WTC11 (cell line): ENCODE measurements around the gene PEX11B. TPM values are rescaled to one million over a fixed set of nuclear protein-coding genes. Genes with fewer than 3 reads are reported as not detected.

Source experiments
- ATAC-seq: fragments of 200-7000 bp; cut with Tn5 transposase; 2 replicates; pipeline ENCODE4 v1.10.0; 2021; ENCODE audit warnings: mild to moderate bottlenecking, moderate library complexity
- CTCF ChIA-PET: fragments of 300-600 bp; sonication (Branson Sonifier 250); formaldehyde crosslinking; loops from one replicate; lab custom pipeline; 2021; ENCODE audit warnings: antibody characterized with exemption; lab: Charles Lee
- POLR2A ChIA-PET: fragments of 350-600 bp; sonication (Branson Sonifier 250); formaldehyde crosslinking; loops from one replicate; lab custom pipeline; 2021; ENCODE audit warnings: antibody characterized with exemption; lab: Charles Lee
- DNase-seq: peaks from one replicate; pipeline ENCODE4 v3.0.0; 2021; ENCODE audit warnings: low spot score
- H3K27ac Mint-ChIP-seq: 2 replicates; pipeline ENCODE4 v1.8.0; 2021; ENCODE audit warnings: mixed read lengths
- H3K27me3 Mint-ChIP-seq: 2 replicates; pipeline ENCODE4 v1.8.0; 2021; ENCODE audit warnings: low read depth, mild to moderate bottlenecking, moderate library complexity, mixed read lengths
- H3K36me3 Mint-ChIP-seq: 2 replicates; pipeline ENCODE4 v1.8.0; 2021; ENCODE audit warnings: mixed read lengths
- H3K4me1 Mint-ChIP-seq: 2 replicates; pipeline ENCODE4 v1.8.0; 2022; ENCODE audit warnings: mixed read lengths
- H3K4me3 Mint-ChIP-seq: 2 replicates; pipeline ENCODE4 v1.8.0; 2021; ENCODE audit warnings: mild to moderate bottlenecking, moderate library complexity, mixed read lengths
- H3K9me3 Mint-ChIP-seq: 2 replicates; pipeline ENCODE4 v1.8.0; 2021; ENCODE audit warnings: mixed read lengths
- ATF2 ChIP-seq: sonication (generic); formaldehyde crosslinking; IDR thresholded peaks from 2 replicates; pipeline ENCODE4 v1.8.1; 2022; ENCODE audit warnings: low read depth, missing genetic modification reagents, borderline replicate concordance
- ESRRA ChIP-seq: sonication (generic); formaldehyde crosslinking; IDR thresholded peaks from 2 replicates; pipeline ENCODE4 v1.8.1; 2022; ENCODE audit warnings: mild to moderate bottlenecking, missing genetic modification reagents, borderline replicate concordance
- FOXP1 ChIP-seq: sonication (generic); formaldehyde crosslinking; IDR thresholded peaks from 2 replicates; pipeline ENCODE4 v1.8.0; 2022; ENCODE audit warnings: missing genetic modification reagents, mild to moderate bottlenecking, moderate library complexity, borderline replicate concordance
- GABPB1 ChIP-seq: sonication (generic); formaldehyde crosslinking; IDR thresholded peaks from 2 replicates; pipeline ENCODE4 v1.8.1; 2023; ENCODE audit warnings: mild to moderate bottlenecking, missing genetic modification reagents
- GTF2I ChIP-seq: fragments of 250-450 bp; sonication (Bioruptor Pico); conservative IDR thresholded peaks from 2 replicates; pipeline ENCODE4 v1.4.0; 2021; ENCODE audit warnings: mild to moderate bottlenecking
- HMGA2 ChIP-seq: fragments of 250-450 bp; sonication (Bioruptor Pico); IDR thresholded peaks from 2 replicates; pipeline ENCODE4 v1.4.0; 2021; ENCODE audit warnings: mild to moderate bottlenecking, moderate library complexity
- MAX ChIP-seq: sonication (generic); formaldehyde crosslinking; IDR thresholded peaks from 2 replicates; pipeline ENCODE4 v1.8.0; 2022; ENCODE audit warnings: mild to moderate bottlenecking, missing genetic modification reagents
- MLX ChIP-seq: sonication (generic); formaldehyde crosslinking; IDR thresholded peaks from 2 replicates; pipeline ENCODE4 v1.8.1; 2023; ENCODE audit warnings: mild to moderate bottlenecking, missing genetic modification reagents, moderate library complexity
- NR2C2 ChIP-seq: sonication (generic); formaldehyde crosslinking; IDR thresholded peaks from 2 replicates; pipeline ENCODE4 v1.8.0; 2022; ENCODE audit warnings: mild to moderate bottlenecking, missing genetic modification reagents
- OVOL2 ChIP-seq: fragments of 250-450 bp; sonication (Bioruptor Pico); IDR thresholded peaks from 2 replicates; pipeline ENCODE4 v1.9.0; 2021; ENCODE audit warnings: mild to moderate bottlenecking, borderline replicate concordance
- TEAD1 ChIP-seq: sonication (generic); formaldehyde crosslinking; IDR thresholded peaks from 2 replicates; pipeline ENCODE4 v1.8.0; 2022; ENCODE audit warnings: mild to moderate bottlenecking, missing genetic modification reagents
- TEAD4 ChIP-seq: sonication (generic); formaldehyde crosslinking; IDR thresholded peaks from 2 replicates; pipeline ENCODE4 v1.8.0; 2022; ENCODE audit warnings: mild to moderate bottlenecking, missing genetic modification reagents
- USF1 ChIP-seq: sonication (generic); formaldehyde crosslinking; IDR thresholded peaks from 2 replicates; pipeline ENCODE4 v1.8.0; 2022; ENCODE audit warnings: mild to moderate bottlenecking, missing genetic modification reagents
- ZNF138 ChIP-seq: sonication (generic); formaldehyde crosslinking; conservative IDR thresholded peaks from 2 replicates; pipeline ENCODE4 v1.8.1; 2022; ENCODE audit warnings: mild to moderate bottlenecking, moderate library complexity, missing genetic modification reagents
- ZNF425 ChIP-seq: fragments of 250-450 bp; sonication (Bioruptor Pico); conservative IDR thresholded peaks from 2 replicates; pipeline ENCODE4 v1.9.0; 2021; ENCODE audit warnings: mild to moderate bottlenecking
- total RNA-seq: library from RNA; stranded (reverse); gene quantifications from 3 replicates; pipeline ENCODE4 v1.2.3, GENCODE V29; 2021
- TF ChIP-seq, protein P1 (sequence below): sonication (generic); formaldehyde crosslinking; IDR thresholded peaks from 2 replicates; pipeline ENCODE4 v1.8.1; 2023; ENCODE audit warnings: mild to moderate bottlenecking, missing genetic modification reagents
- TF ChIP-seq, protein P2 (sequence below): sonication (generic); formaldehyde crosslinking; IDR thresholded peaks from 2 replicates; pipeline ENCODE4 v1.8.1; 2023; ENCODE audit warnings: mild to moderate bottlenecking, missing genetic modification reagents, borderline replicate concordance

Gene PEX11B
- total RNA-seq, 1 experiment from 2014 or later: 11.8 TPM

GRCh38 chr1:145871994-145872924, 46.3 kb downstream of the PEX11B start:
- H3K27ac Mint-ChIP-seq: no peak overlapping the region; the same call in 1 of the 2 replicates
- H3K9me3 Mint-ChIP-seq: no peaks in the 10 kb centered on the region
- peak overlapping the region; percentile 69 for H3K4me3 Mint-ChIP-seq
- peaks cover 39% of the 10 kb centered on the region for H3K27me3 Mint-ChIP-seq
- H3K4me1 Mint-ChIP-seq: peaks cover 37% of the 10 kb centered on the region
- DNase-seq (peak; percentile 57), ATAC-seq (peak; percentile 76)
- peak; percentile 8; the same call in 1 of the 2 replicates for TF ChIP-seq MAX
- no peak for TF ChIP-seq MLX (CRISPR knock-in tag)
- ChIA-PET POLR2A (interaction anchor here (0.5 to 2.9 kb wide), 6 partner anchors 9 to 55 kb away, joined by 3 to 46 read pairs (median 4); partner anchors contain the start of genes PIAS3 and RBM8A), CTCF (interaction anchor here (0.9 to 2.9 kb wide), 16 partner anchors 9 to 160 kb away, joined by 3 to 67 read pairs (median 6); partner anchors contain the start of genes ANKRD34A, ANKRD35, NUDT17 and PIAS3)
- H3K36me3 Mint-ChIP-seq: no peaks in the 10 kb centered on the region; the same call in 1 of the 2 replicates

DNA sequence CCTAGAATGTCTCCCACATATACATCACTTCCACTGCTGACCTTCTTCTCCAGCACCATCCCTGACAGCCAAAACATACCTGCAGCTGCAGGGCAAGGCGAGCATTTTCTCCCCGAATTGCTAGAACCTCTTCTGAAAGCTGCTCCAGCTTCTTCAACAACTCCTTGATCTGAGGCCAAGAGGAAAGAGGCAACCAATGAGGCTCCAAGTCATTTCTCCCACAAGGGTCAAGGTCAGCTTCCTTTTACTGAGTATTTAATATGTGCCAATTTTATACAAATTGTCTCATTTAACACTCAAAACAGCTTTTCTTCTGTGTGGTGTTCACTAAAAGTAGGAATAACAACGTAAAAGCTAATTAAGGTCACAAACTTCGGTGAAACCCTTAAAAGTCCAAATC, 50.3 kb downstream of the PEX11B start:
- no peaks in the 10 kb centered on the region for H3K9me3 Mint-ChIP-seq
- POLR2A ChIA-PET: no interaction called here
- ATAC-seq: no peak
- TF ChIP-seq ESRRA (CRISPR knock-in tag): no peak
- no peak for TF ChIP-seq NR2C2 (CRISPR knock-in tag)
- TF ChIP-seq ZNF425 (CRISPR knock-in tag): no peak
- TF ChIP-seq, all 79 proteins: peak for 0
- DNase-seq: no peak
- peaks cover 18% of the 10 kb centered on the region for H3K27me3 Mint-ChIP-seq
- H3K36me3 Mint-ChIP-seq: peaks cover 2% of the 10 kb centered on the region; the same call in 1 of the 2 replicates
- H3K27ac Mint-ChIP-seq: no peak overlapping the region
- peaks cover 43% of the 10 kb centered on the region for H3K4me1 Mint-ChIP-seq
- H3K4me3 Mint-ChIP-seq: no peak overlapping the region
- CTCF ChIA-PET: interaction anchor here (0.5 kb wide), 1 partner anchor 21 kb away, joined by 3 read pairs; no protein-coding TSS in a partner anchor

DNA sequence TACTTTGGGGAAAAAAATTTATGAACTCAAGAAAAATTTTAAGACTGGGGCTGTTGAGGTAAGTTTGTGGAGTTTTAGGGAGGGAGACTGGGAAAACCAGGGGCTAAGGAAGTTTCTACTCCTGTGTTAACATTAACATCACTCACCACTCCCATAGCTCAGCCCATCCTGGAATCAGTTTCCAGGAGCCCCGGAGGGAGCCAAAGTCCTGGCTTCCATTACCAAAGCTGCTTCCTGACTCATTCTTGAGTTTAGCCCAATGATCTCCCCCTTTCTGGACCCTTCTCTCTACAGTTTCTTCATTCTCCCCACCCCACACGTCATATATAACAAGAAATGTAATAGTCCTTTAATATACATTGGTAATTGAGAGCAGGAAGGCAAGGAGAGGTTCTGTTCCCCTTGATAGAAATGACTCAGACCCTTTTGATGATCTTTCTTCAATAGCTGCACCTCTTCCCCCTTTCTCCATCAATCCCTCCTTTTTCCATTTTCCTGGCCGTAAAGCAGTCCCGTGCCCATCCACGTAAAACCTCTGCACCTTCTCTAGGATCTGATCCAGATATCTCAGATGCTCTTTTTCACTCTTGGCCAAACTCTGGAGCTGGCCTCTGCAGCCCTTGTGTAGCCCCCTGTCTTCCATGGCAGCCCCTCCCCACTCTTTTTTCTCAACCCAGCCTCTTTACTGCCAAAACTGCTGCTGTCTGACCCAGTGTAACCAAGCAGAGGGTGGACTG, 55.1 kb downstream of the PEX11B start:
- no peaks in the 10 kb centered on the region for H3K27me3 Mint-ChIP-seq
- ChIA-PET CTCF (interaction anchor here (0.6 to 1.9 kb wide), 6 partner anchors 9 to 123 kb away, joined by 3 to 5 read pairs (median 4); partner anchors contain the start of gene NUDT17), POLR2A (interaction anchor here (1.1 kb wide), 1 partner anchor 9 kb away, joined by 3 read pairs; no protein-coding TSS in a partner anchor)
- H3K9me3 Mint-ChIP-seq: no peaks in the 10 kb centered on the region
- no peak overlapping the region for H3K4me3 Mint-ChIP-seq
- DNase-seq: no peak
- no peak for ATAC-seq
- H3K27ac Mint-ChIP-seq: no peak overlapping the region
- H3K36me3 Mint-ChIP-seq: peaks cover 2% of the 10 kb centered on the region; the same call in 1 of the 2 replicates
- H3K4me1 Mint-ChIP-seq: peaks cover 24% of the 10 kb centered on the region
- TF ChIP-seq TEAD1 (no peak), TEAD4 (CRISPR knock-in tag) (no peak), ATF2 (CRISPR knock-in tag) (no peak), GABPB1 (CRISPR knock-in tag) (no peak), USF1 (no peak), OVOL2 (CRISPR knock-in tag) (no peak), GTF2I (CRISPR knock-in tag) (no peak), HMGA2 (no peak), FOXP1 (CRISPR knock-in tag) (no peak), ZNF138 (CRISPR knock-in tag) (no peak)
- TF ChIP-seq, protein P1, sequence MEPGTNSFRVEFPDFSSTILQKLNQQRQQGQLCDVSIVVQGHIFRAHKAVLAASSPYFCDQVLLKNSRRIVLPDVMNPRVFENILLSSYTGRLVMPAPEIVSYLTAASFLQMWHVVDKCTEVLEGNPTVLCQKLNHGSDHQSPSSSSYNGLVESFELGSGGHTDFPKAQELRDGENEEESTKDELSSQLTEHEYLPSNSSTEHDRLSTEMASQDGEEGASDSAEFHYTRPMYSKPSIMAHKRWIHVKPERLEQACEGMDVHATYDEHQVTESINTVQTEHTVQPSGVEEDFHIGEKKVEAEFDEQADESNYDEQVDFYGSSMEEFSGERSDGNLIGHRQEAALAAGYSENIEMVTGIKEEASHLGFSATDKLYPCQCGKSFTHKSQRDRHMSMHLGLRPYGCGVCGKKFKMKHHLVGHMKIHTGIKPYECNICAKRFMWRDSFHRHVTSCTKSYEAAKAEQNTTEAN (CRISPR knock-in tag): no peak
- TF ChIP-seq, protein P2, sequence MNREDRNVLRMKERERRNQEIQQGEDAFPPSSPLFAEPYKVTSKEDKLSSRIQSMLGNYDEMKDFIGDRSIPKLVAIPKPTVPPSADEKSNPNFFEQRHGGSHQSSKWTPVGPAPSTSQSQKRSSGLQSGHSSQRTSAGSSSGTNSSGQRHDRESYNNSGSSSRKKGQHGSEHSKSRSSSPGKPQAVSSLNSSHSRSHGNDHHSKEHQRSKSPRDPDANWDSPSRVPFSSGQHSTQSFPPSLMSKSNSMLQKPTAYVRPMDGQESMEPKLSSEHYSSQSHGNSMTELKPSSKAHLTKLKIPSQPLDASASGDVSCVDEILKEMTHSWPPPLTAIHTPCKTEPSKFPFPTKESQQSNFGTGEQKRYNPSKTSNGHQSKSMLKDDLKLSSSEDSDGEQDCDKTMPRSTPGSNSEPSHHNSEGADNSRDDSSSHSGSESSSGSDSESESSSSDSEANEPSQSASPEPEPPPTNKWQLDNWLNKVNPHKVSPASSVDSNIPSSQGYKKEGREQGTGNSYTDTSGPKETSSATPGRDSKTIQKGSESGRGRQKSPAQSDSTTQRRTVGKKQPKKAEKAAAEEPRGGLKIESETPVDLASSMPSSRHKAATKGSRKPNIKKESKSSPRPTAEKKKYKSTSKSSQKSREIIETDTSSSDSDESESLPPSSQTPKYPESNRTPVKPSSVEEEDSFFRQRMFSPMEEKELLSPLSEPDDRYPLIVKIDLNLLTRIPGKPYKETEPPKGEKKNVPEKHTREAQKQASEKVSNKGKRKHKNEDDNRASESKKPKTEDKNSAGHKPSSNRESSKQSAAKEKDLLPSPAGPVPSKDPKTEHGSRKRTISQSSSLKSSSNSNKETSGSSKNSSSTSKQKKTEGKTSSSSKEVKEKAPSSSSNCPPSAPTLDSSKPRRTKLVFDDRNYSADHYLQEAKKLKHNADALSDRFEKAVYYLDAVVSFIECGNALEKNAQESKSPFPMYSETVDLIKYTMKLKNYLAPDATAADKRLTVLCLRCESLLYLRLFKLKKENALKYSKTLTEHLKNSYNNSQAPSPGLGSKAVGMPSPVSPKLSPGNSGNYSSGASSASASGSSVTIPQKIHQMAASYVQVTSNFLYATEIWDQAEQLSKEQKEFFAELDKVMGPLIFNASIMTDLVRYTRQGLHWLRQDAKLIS (CRISPR knock-in tag): no peak
